SK-N-SH treated with all-trans-retinoic acid at 6 μM for 48 hours (cell line): Measurements from ENCODE around the gene ZIC5.

Experiments used
- ESRRG ChIP-seq: fragments of 250-450 bp; sonication (Bioruptor Pico); IDR thresholded peaks from 2 replicates; pipeline ENCODE4 v1.6.1; 2021; ENCODE audit warnings: mild to moderate bottlenecking
- OSR1 ChIP-seq: fragments of 250-450 bp; sonication (Bioruptor Pico); IDR thresholded peaks from 2 replicates; pipeline ENCODE4 v1.8.0; 2022; ENCODE audit warnings: moderate library complexity, mild to moderate bottlenecking, inconsistent platforms
- PPARA ChIP-seq: fragments of 250-450 bp; sonication (Bioruptor Pico); IDR thresholded peaks from 2 replicates; pipeline ENCODE4 v1.5.0; 2020; ENCODE audit warnings: mild to moderate bottlenecking, borderline replicate concordance
- ZFP30 ChIP-seq: fragments of 450-650 bp; formaldehyde crosslinking; IDR thresholded peaks from 2 replicates; pipeline ENCODE4 v1.5.0; 2022; ENCODE audit warnings: mild to moderate bottlenecking, moderate library complexity
- TF ChIP-seq, protein P1 (sequence below): fragments of 250-450 bp; sonication (Bioruptor Pico); IDR thresholded peaks from 2 replicates; pipeline ENCODE4 v1.5.1; 2020; ENCODE audit warnings: low read depth, mild to moderate bottlenecking, moderate library complexity
- TF ChIP-seq, protein P2 (sequence below): fragments of 250-450 bp; sonication (Bioruptor Pico); IDR thresholded peaks from 2 replicates; pipeline ENCODE4 v1.8.0; 2020; ENCODE audit warnings: mild to moderate bottlenecking, moderate library complexity, borderline replicate concordance
- TF ChIP-seq, protein P3 (sequence below): fragments of 250-450 bp; sonication (Bioruptor Pico); IDR thresholded peaks from 2 replicates; pipeline ENCODE4 v1.5.0; 2020; ENCODE audit warnings: mild to moderate bottlenecking, moderate library complexity

DNA sequence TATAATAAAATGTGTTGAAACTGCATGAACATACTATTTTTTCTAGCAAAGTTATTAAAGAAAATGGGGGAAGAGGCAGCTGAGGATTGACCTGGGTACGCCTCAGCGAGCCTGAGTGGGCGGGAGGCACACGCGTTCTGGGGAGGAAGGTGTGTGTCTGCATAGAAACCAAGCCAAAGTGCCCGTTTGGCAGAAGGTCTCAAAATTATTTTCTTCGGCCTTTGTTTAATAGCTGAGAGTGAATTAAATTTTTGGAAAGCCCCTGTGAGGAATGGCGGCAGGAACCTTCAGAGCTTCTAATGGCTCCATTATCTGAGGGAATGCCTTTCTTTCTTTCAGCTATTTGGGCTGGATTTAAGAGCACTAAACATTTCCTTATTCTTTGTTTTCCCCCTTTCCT lies 15.2 kb upstream of the ZIC5 start:
- TF ChIP-seq ESRRG (CRISPR knock-in tag), result no peak
- TF ChIP-seq, protein P1, sequence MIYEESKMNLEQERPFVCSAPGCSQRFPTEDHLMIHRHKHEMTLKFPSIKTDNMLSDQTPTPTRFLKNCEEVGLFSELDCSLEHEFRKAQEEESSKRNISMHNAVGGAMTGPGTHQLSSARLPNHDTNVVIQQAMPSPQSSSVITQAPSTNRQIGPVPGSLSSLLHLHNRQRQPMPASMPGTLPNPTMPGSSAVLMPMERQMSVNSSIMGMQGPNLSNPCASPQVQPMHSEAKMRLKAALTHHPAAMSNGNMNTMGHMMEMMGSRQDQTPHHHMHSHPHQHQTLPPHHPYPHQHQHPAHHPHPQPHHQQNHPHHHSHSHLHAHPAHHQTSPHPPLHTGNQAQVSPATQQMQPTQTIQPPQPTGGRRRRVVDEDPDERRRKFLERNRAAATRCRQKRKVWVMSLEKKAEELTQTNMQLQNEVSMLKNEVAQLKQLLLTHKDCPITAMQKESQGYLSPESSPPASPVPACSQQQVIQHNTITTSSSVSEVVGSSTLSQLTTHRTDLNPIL (CRISPR knock-in tag), result no peak
- TF ChIP-seq PPARA, result no peak
- TF ChIP-seq, protein P2, sequence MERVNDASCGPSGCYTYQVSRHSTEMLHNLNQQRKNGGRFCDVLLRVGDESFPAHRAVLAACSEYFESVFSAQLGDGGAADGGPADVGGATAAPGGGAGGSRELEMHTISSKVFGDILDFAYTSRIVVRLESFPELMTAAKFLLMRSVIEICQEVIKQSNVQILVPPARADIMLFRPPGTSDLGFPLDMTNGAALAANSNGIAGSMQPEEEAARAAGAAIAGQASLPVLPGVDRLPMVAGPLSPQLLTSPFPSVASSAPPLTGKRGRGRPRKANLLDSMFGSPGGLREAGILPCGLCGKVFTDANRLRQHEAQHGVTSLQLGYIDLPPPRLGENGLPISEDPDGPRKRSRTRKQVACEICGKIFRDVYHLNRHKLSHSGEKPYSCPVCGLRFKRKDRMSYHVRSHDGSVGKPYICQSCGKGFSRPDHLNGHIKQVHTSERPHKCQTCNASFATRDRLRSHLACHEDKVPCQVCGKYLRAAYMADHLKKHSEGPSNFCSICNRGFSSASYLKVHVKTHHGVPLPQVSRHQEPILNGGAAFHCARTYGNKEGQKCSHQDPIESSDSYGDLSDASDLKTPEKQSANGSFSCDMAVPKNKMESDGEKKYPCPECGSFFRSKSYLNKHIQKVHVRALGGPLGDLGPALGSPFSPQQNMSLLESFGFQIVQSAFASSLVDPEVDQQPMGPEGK (CRISPR knock-in tag), result no peak
- TF ChIP-seq ZFP30 (CRISPR knock-in tag), result no peak
- no peak for TF ChIP-seq OSR1 (CRISPR knock-in tag)
- TF ChIP-seq, protein P3, sequence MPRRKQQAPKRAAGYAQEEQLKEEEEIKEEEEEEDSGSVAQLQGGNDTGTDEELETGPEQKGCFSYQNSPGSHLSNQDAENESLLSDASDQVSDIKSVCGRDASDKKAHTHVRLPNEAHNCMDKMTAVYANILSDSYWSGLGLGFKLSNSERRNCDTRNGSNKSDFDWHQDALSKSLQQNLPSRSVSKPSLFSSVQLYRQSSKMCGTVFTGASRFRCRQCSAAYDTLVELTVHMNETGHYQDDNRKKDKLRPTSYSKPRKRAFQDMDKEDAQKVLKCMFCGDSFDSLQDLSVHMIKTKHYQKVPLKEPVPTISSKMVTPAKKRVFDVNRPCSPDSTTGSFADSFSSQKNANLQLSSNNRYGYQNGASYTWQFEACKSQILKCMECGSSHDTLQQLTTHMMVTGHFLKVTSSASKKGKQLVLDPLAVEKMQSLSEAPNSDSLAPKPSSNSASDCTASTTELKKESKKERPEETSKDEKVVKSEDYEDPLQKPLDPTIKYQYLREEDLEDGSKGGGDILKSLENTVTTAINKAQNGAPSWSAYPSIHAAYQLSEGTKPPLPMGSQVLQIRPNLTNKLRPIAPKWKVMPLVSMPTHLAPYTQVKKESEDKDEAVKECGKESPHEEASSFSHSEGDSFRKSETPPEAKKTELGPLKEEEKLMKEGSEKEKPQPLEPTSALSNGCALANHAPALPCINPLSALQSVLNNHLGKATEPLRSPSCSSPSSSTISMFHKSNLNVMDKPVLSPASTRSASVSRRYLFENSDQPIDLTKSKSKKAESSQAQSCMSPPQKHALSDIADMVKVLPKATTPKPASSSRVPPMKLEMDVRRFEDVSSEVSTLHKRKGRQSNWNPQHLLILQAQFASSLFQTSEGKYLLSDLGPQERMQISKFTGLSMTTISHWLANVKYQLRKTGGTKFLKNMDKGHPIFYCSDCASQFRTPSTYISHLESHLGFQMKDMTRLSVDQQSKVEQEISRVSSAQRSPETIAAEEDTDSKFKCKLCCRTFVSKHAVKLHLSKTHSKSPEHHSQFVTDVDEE (CRISPR knock-in tag), result no peak
